Esophagus muscularis mucosa (tissue), 3 donors: Measurements from ENCODE around the gene ARPC2.

Source experiments
- POLR2A ChIP-seq: fragments of 450-650 bp; IDR thresholded peaks from one replicate; pipeline ENCODE4 v1.6.1; 2017; ENCODE audit warnings: antibody characterized with exemption, moderate library complexity, mild to moderate bottlenecking, low read depth
- TF ChIP-seq, protein P1 (sequence below), 3 experiments: fragments of 200-600 bp in 2 of 3; fragments of 450-650 bp in 1 of 3; sonication (generic) in 2 of 3; IDR thresholded peaks; one replicate each; pipeline ENCODE4 v1.5.1; 2017 to 2019; ENCODE audit warnings: antibody characterized with exemption in 3 of 3, mild to moderate bottlenecking in 2 of 3, moderate library complexity in 1 of 3

DNA sequence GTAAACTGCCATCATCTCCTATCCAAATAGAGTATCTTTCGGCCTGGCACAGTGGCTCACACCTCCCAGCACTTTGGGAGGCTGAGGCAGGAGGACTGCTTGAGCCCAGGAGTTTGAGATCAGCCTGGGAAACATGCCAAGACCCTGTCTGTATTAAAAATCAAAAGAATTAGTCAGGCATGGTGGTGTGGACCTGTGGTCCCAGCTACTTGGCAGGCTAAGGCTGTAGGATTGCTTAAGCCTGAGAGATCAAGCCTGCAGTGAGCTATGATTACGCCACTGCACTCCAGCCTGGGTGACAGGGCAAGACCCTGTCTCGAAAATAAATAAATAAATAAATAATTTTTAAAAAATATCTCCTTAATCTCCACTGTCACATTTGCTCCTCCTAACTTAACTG, 14.7 kb upstream of the ARPC2 start:
- no peak for TF ChIP-seq POLR2A
- TF ChIP-seq, protein P1, sequence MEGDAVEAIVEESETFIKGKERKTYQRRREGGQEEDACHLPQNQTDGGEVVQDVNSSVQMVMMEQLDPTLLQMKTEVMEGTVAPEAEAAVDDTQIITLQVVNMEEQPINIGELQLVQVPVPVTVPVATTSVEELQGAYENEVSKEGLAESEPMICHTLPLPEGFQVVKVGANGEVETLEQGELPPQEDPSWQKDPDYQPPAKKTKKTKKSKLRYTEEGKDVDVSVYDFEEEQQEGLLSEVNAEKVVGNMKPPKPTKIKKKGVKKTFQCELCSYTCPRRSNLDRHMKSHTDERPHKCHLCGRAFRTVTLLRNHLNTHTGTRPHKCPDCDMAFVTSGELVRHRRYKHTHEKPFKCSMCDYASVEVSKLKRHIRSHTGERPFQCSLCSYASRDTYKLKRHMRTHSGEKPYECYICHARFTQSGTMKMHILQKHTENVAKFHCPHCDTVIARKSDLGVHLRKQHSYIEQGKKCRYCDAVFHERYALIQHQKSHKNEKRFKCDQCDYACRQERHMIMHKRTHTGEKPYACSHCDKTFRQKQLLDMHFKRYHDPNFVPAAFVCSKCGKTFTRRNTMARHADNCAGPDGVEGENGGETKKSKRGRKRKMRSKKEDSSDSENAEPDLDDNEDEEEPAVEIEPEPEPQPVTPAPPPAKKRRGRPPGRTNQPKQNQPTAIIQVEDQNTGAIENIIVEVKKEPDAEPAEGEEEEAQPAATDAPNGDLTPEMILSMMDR (IDR thresholded peaks at IDR 0.05): no peak
